Gastrocnemius medialis (tissue), 4 donors: ENCODE data around the gene APEX2. TPM values are rescaled to one million over a fixed set of nuclear protein-coding genes. Genes with fewer than 3 reads are reported as not detected.

Source experiments
- ATAC-seq, 2 donors: fragments of 150-250 bp; one replicate each; pipeline ENCODE4 v1.9.1; 2016
- DNase-seq, 2 donors: peaks; one replicate each; pipeline ENCODE4 v3.0.0-alpha.2; 2019
- H3K27ac ChIP-seq, 4 donors: fragments of 200-600 bp; sonication (generic); 1 replicate in 1 of 4; 2 replicates in 3 of 4; pipeline ENCODE4 v1.5.1; 2016 to 2018; ENCODE audit warnings: mild to moderate bottlenecking in 2 of 4, moderate library complexity in 1 of 4
- H3K27me3 ChIP-seq, 3 donors: fragments of 200-600 bp; sonication (generic) in 2 of 3; 1 replicate in 1 of 3; 2 replicates in 2 of 3; pipeline versions ENCODE4 v1.5.1 to v1.6.0; 2016 to 2019; ENCODE audit warnings: mild to moderate bottlenecking in 1 of 3, moderate library complexity in 1 of 3
- H3K36me3 ChIP-seq, 2 donors: fragments of 200-600 bp; sonication (generic) in 1 of 2; one replicate each; pipeline ENCODE4 v1.5.1; 2017 to 2018
- H3K4me1 ChIP-seq, 2 donors: fragments of 200-600 bp; sonication (generic) in 1 of 2; one replicate each; pipeline ENCODE4 v1.5.1; 2016 to 2017; ENCODE audit warnings: mild to moderate bottlenecking in 2 of 2
- H3K4me3 ChIP-seq, 4 donors: fragments of 200-600 bp; sonication (generic) in 3 of 4; 1 replicate in 1 of 4; 2 replicates in 3 of 4; pipeline ENCODE4 v1.5.1; 2016 to 2019; ENCODE audit warnings: mild to moderate bottlenecking in 2 of 4
- H3K9me3 ChIP-seq, 3 donors: fragments of 200-600 bp; sonication (generic) in 2 of 3; 1 replicate in 1 of 3; 2 replicates in 2 of 3; pipeline ENCODE4 v1.5.1; 2016 to 2019
- CTCF ChIP-seq, 5 experiments: fragments of 450-650 bp in 3 of 5; fragments of 200-600 bp in 2 of 5; sonication (generic) in 2 of 5; IDR thresholded peaks in 4 of 5; conservative IDR thresholded peaks in 1 of 5; 1 replicate in 4 of 5; 2 replicates in 1 of 5; pipeline ENCODE4 v1.5.1; 2016 to 2019; ENCODE audit warnings: antibody characterized with exemption in 5 of 5, mild to moderate bottlenecking in 3 of 5, moderate library complexity in 3 of 5
- POLR2A ChIP-seq, 2 donors: fragments of 450-650 bp; IDR thresholded peaks; one replicate each; pipeline ENCODE4 v1.6.1; 2017; ENCODE audit warnings: antibody characterized with exemption in 2 of 2, mild to moderate bottlenecking in 2 of 2, moderate library complexity in 2 of 2
- in situ Hi-C, 4 donors: fragments of 200-750 bp; cut with MboI; loops; one replicate each; pipeline versions ENCODE4 v1.15.0 to v1.8.0; 2017; ENCODE audit warnings: low sequenced_read_pairs in 4 of 4
- intact Hi-C: fragments of 100-400 bp; cut with DNase I; formaldehyde crosslinking; loops from one replicate; pipeline ENCODE4 v1.15.1; 2023; ENCODE audit warnings: low total_unique reads
- total RNA-seq, 4 donors: library from RNA; depleted of rRNA; stranded (reverse); fragments of >200 nt; gene quantifications; one replicate each; pipeline versions ENCODE4 v1.1.0 to v1.2.3, GENCODE V29; 2016

APEX2 gene
- total RNA-seq, 4 donors from 2014 or later: 8.3 to 17.2 (median 8.8) TPM

- Histone ChIP-seq H3K36me3 (no peaks in the 10 kb centered on the region), H3K4me3 (peak overlapping the region in 1 of 4 donors; percentile 32), H3K27me3 (peaks cover 0 to 5% (median 0%) of the 10 kb centered on the region in 3 donors), H3K9me3 (no peaks in the 10 kb centered on the region), H3K27ac (no peak overlapping the region), H3K4me1 (no peaks in the 10 kb centered on the region)
- intact Hi-C loops: loop anchor here (1.0 kb wide), 2 partner anchors 166 to 417 kb away; no protein-coding TSS in a partner anchor
- in situ Hi-C loops: loop anchor here in 2 of 4 donors (10.0 to 25.0 kb wide), 2 partner anchors 163 to 170 kb away; no protein-coding TSS in a partner anchor
- ATAC-seq: peak in 1 of 2 donors; percentile 69
- TF ChIP-seq CTCF (IDR thresholded peaks at IDR 0.05 in 4 of 5, conservative IDR thresholded peaks at IDR 0.05 in 1 of 5) (peak; percentile 62 to 78 (median 68)), POLR2A (IDR thresholded peaks at IDR 0.05) (no peak)
- no peak for DNase-seq
Measured at GRCh38 chrX:55057675-55058249, 57.6 kb downstream of the APEX2 start.

Other genes starting within 250 kb of the APEX2 start
- gene ITIH6, start 202.1 kb upstream of the APEX2 start, total RNA-seq: not detected
- 10 to 100 TPM; 36.6 to 78.3 (median 55.6) TPM for gene MAGED2, start 192.6 kb upstream of the APEX2 start, total RNA-seq
- 1 to 10 TPM in 1 of 4 donors, under 1 TPM in 3; 0.12 to 1.2 (median 0.53) TPM for gene TRO, start 79.5 kb upstream of the APEX2 start, total RNA-seq
- 10 to 100 TPM in 2 of 4 donors, 1 to 10 TPM in 2; 4.3 to 40.1 (median 13.9) TPM for gene PFKFB1, start 6.2 kb upstream of the APEX2 start, total RNA-seq
- 1 to 10 TPM in 1 of 4 donors, under 1 TPM in 1, not detected in 2; 0.58 to 2.2 TPM for gene ALAS2, start 30.6 kb downstream of the APEX2 start, total RNA-seq
- not detected for gene PAGE2B, start 74.7 kb downstream of the APEX2 start, total RNA-seq
- not detected for gene PAGE2, start 88.7 kb downstream of the APEX2 start, total RNA-seq
- not detected for gene PAGE5, start 220.0 kb downstream of the APEX2 start, total RNA-seq